Measurements from ENCODE around the gene EVI2B.

DNA sequence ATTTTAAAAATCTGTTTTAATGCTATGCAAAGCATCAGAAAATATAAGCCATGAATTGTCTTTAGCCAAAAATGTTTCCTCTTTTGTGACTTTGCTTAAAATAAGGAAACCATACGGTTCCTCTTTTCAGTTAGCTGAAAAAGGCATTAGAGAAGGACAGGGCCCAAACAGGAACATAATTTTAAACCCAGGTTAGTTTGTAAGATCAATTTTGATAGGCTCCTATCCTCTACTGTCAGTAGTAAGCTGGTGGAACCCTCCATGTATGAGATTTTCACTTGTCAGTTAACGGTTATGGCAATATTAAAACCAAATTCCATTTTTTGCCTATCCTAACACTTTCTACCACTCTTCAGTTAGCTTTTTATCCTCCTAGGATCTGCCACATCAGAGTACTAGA lies 4.3 kb downstream of the EVI2B start:
- TF ChIP-seq, protein P1, sequence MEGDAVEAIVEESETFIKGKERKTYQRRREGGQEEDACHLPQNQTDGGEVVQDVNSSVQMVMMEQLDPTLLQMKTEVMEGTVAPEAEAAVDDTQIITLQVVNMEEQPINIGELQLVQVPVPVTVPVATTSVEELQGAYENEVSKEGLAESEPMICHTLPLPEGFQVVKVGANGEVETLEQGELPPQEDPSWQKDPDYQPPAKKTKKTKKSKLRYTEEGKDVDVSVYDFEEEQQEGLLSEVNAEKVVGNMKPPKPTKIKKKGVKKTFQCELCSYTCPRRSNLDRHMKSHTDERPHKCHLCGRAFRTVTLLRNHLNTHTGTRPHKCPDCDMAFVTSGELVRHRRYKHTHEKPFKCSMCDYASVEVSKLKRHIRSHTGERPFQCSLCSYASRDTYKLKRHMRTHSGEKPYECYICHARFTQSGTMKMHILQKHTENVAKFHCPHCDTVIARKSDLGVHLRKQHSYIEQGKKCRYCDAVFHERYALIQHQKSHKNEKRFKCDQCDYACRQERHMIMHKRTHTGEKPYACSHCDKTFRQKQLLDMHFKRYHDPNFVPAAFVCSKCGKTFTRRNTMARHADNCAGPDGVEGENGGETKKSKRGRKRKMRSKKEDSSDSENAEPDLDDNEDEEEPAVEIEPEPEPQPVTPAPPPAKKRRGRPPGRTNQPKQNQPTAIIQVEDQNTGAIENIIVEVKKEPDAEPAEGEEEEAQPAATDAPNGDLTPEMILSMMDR (IDR thresholded peaks at IDR 0.05; ENCODE audit: low read depth, low read length, poor library complexity, severe bottlenecking) = no peak
- TF ChIP-seq EZH2phosphoT487 (IDR thresholded peaks at IDR 0.05; ENCODE audit: borderline replicate concordance, low read length) = no peak

Measured in DOHH2 (cell line).